HL-60 (cell line): Measurements from ENCODE around the gene RGS8.

Source experiments
- SPI1 ChIP-seq: IDR thresholded peaks from 2 replicates; pipeline ENCODE4 v1.6.1; 2012; ENCODE audit warnings: low read depth, mild to moderate bottlenecking, borderline replicate concordance
- TF ChIP-seq, protein P1 (sequence below): IDR thresholded peaks from one replicate; pipeline ENCODE4 v1.5.1; 2011; ENCODE audit warnings: low read length, control low read depth, inconsistent platforms; ENCODE audit not compliant: insufficient read depth

DNA sequence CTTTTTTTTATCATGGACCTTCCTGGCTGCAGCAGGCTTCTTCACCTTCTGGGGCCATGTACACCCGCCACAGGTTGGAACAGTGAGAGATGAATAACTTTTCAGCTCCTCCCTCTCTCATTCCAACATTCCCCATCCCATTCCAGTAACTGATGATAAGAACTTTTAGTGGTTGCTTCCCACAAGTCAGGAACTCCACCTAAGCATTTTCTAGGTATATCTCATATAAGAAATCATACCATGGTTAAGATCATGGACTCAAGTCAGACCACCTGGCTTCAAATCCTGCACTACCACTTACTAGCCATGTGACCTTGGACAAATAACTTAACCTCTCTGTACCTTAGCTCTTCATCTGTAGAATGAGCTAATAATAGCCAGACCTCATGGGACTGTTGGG, 42.5 kb upstream of the RGS8 start:
- TF ChIP-seq, protein P1, sequence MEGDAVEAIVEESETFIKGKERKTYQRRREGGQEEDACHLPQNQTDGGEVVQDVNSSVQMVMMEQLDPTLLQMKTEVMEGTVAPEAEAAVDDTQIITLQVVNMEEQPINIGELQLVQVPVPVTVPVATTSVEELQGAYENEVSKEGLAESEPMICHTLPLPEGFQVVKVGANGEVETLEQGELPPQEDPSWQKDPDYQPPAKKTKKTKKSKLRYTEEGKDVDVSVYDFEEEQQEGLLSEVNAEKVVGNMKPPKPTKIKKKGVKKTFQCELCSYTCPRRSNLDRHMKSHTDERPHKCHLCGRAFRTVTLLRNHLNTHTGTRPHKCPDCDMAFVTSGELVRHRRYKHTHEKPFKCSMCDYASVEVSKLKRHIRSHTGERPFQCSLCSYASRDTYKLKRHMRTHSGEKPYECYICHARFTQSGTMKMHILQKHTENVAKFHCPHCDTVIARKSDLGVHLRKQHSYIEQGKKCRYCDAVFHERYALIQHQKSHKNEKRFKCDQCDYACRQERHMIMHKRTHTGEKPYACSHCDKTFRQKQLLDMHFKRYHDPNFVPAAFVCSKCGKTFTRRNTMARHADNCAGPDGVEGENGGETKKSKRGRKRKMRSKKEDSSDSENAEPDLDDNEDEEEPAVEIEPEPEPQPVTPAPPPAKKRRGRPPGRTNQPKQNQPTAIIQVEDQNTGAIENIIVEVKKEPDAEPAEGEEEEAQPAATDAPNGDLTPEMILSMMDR = no peak
- no peak for TF ChIP-seq SPI1
